Measurements from ENCODE around the gene RHOG.
"Not testable (repeated sequence)": the region's sequence is repeated elsewhere in the genome, so short reads cannot be mapped to it uniquely, and the experiment has no call there.

The RHOG gene

GRCh38 chr11:3796002-3796311 lies 44.8 kb downstream of the RHOG start:
- TF ChIP-seq CTCF (IDR thresholded peaks at IDR 0.05; ENCODE audit: insufficient read depth, low read depth, low read length, missing control alignments): no peak
- DNase-seq (ENCODE audit: low read depth): no peak
- H3K4me3 ChIP-seq (ENCODE audit: low read length): peak overlapping the region; percentile 99

- H3K4me3 ChIP-seq (ENCODE audit: low read length): peak overlapping the region; percentile 99
- no peak for TF ChIP-seq CTCF (IDR thresholded peaks at IDR 0.05; ENCODE audit: insufficient read depth, low read depth, low read length, missing control alignments)
- no peak for DNase-seq (ENCODE audit: low read depth)
These were observed 45.4 kb downstream of the RHOG start for GRCh38 chr11:3795131-3796001.

GRCh38 chr11:3794387-3794786 lies 46.4 kb downstream of the RHOG start:
- DNase-seq (ENCODE audit: low read depth): not testable (repeated sequence)

GRCh38 chr11:3786781-3787428 lies 53.9 kb downstream of the RHOG start:
- no peak for TF ChIP-seq CTCF (IDR thresholded peaks at IDR 0.05; ENCODE audit: insufficient read depth, low read depth, low read length, missing control alignments)
- DNase-seq (ENCODE audit: low read depth): no peak
- no peak overlapping the region for H3K4me3 ChIP-seq (ENCODE audit: low read length)

More at GRCh38 chr11:3794387-3794786, 46.4 kb downstream of the RHOG start:
- H3K4me3 ChIP-seq (ENCODE audit: low read length): not testable (repeated sequence)

GRCh38 chr11:3783611-3784010 lies 57.1 kb downstream of the RHOG start:
- DNase-seq (ENCODE audit: low read depth): no peak
- TF ChIP-seq CTCF (IDR thresholded peaks at IDR 0.05; ENCODE audit: insufficient read depth, low read depth, low read length, missing control alignments): no peak
- no peak overlapping the region for H3K4me3 ChIP-seq (ENCODE audit: low read length)

GRCh38 chr11:3782963-3783362 lies 57.8 kb downstream of the RHOG start:
- H3K4me3 ChIP-seq (ENCODE audit: low read length): no peak overlapping the region
- no peak for DNase-seq (ENCODE audit: low read depth)
- TF ChIP-seq CTCF (IDR thresholded peaks at IDR 0.05; ENCODE audit: insufficient read depth, low read depth, low read length, missing control alignments): no peak

- no peak overlapping the region for H3K4me3 ChIP-seq (ENCODE audit: low read length)
- DNase-seq (ENCODE audit: low read depth): peak; percentile 54
- TF ChIP-seq CTCF (IDR thresholded peaks at IDR 0.05; ENCODE audit: insufficient read depth, low read depth, low read length, missing control alignments): no peak
These were observed 59.3 kb downstream of the RHOG start for GRCh38 chr11:3781423-3781822.
